ENCODE measurements around the gene TOP3A. TPM values are rescaled to one million over a fixed set of nuclear protein-coding genes. Genes with fewer than 3 reads are reported as not detected.

Gene TOP3A
- total RNA-seq, 1 experiment from 2014 or later, result 48.8 TPM

GRCh38 chr17:18253187-18253884, 61.5 kb downstream of the TOP3A start:
- H3K4me1 ChIP-seq (ENCODE audit: control insufficient read depth in 1 of 2, insufficient read depth in 2 of 2, low read length in 2 of 2), result peaks cover 9 to 13% of the 10 kb centered on the region in 2 experiments; a peak in 3 of 4 replicates
- no peak overlapping the region for H3K4me3 ChIP-seq (replicated peaks in 1 of 2; ENCODE audit: low read depth in 1 of 2, low read length in 2 of 2)
- DNase-seq (ENCODE audit: low read depth, low spot score) (no peak), ATAC-seq (no peak)
- H4K20me1 ChIP-seq (ENCODE audit: insufficient read depth), result no peaks in the 10 kb centered on the region
- TF ChIP-seq MAX (IDR thresholded peaks at IDR 0.05) (no peak), ZFX (IDR thresholded peaks at IDR 0.05) (no peak), RAD21 (IDR thresholded peaks at IDR 0.05; ENCODE audit: low read depth) (no peak), SIN3A (IDR thresholded peaks at IDR 0.05; ENCODE audit: low read depth) (no peak), POLR2AphosphoS5 (IDR thresholded peaks at IDR 0.05; ENCODE audit: low read depth, low read length) (no peak), YY1 (IDR thresholded peaks at IDR 0.05; ENCODE audit: extremely low read depth, insufficient replicate concordance, low read depth, low read length) (no peak), CEBPB (IDR thresholded peaks at IDR 0.05; ENCODE audit: low read depth) (no peak), EZH2phosphoT487 (IDR thresholded peaks at IDR 0.05; ENCODE audit: borderline replicate concordance) (no peak), ZNF274 (IDR thresholded peaks at IDR 0.05; ENCODE audit: low read depth, low read length) (no peak), ZBTB33 (IDR thresholded peaks at IDR 0.05; ENCODE audit: extremely low read depth, insufficient replicate concordance, low read length) (no peak), JUND (IDR thresholded peaks at IDR 0.05) (no peak), REST (IDR thresholded peaks at IDR 0.05; ENCODE audit: low read depth) (no peak), EZH2 (IDR thresholded peaks at IDR 0.05) (no peak), CTCF (IDR thresholded peaks at IDR 0.05 in 2 of 3, conservative IDR thresholded peaks at IDR 0.05 in 1 of 3; ENCODE audit: borderline replicate concordance in 1 of 3, insufficient read depth in 1 of 3, low read depth in 2 of 3, low read length in 2 of 3) (no peak), SRF (IDR thresholded peaks at IDR 0.05; ENCODE audit: low read depth) (no peak), TCF7L2 (IDR thresholded peaks at IDR 0.05; ENCODE audit: borderline replicate concordance, extremely low read depth, insufficient read depth, insufficient read length) (no peak), CBX3 (IDR thresholded peaks at IDR 0.05; ENCODE audit: low read depth) (no peak), POLR2A (IDR thresholded peaks at IDR 0.05; ENCODE audit: borderline replicate concordance, extremely low read depth, insufficient read depth, insufficient read length) (no peak), SP1 (IDR thresholded peaks at IDR 0.05; ENCODE audit: low read depth) (no peak), FOSL1 (IDR thresholded peaks at IDR 0.05; ENCODE audit: low read depth) (no peak)
- CTCF ChIA-PET, result interaction anchor here (1.0 kb wide), 1 partner anchor 36 kb away, joined by 3 read pairs; no protein-coding TSS in a partner anchor
- H3K9me3 ChIP-seq (ENCODE audit: control insufficient read depth in 1 of 2, insufficient read depth in 1 of 2, low read depth in 1 of 2, low read length in 2 of 2), result no peaks in the 10 kb centered on the region
- H3K27me3 ChIP-seq (ENCODE audit: insufficient read depth, low read length), result no peaks in the 10 kb centered on the region
- no peak overlapping the region for H3K4me2 ChIP-seq (ENCODE audit: low read length)
- POLR2A ChIA-PET, result no interaction called here
- intact Hi-C loops (cut with micrococcal nuclease), result no loop called here
- H3K27ac ChIP-seq (ENCODE audit: low read depth, low read length), result no peak overlapping the region
- RAD21 ChIA-PET (ENCODE audit: low non-redundant PET in 1 of 2, low total read pairs in 2 of 2, uncharacterized antibody in 2 of 2, unreplicated experiment in 2 of 2), result no interaction called here
- H3K79me2 ChIP-seq (ENCODE audit: insufficient read depth, low read length), result peaks cover 37% of the 10 kb centered on the region
- no TSS peak for BruUV-seq (replicated peaks)
- H3K9ac ChIP-seq (ENCODE audit: low read length), result no peak overlapping the region
- H2AFZ ChIP-seq (ENCODE audit: low read depth, low read length, poor library complexity, severe bottlenecking), result no peak overlapping the region
- peaks cover 15 to 48% of the 10 kb centered on the region in 2 experiments for H3K36me3 ChIP-seq (ENCODE audit: control insufficient read depth in 1 of 2, insufficient read depth in 2 of 2, low read length in 2 of 2)
- H3K9me2 ChIP-seq (ENCODE audit: insufficient read depth), result no peaks in the 10 kb centered on the region
